ENCODE results near the gene PTPRN2. TPM values are rescaled to one million over a fixed set of nuclear protein-coding genes. Genes with fewer than 3 reads are reported as not detected.
"Not testable (repeated sequence)": the region's sequence is repeated elsewhere in the genome, so short reads cannot be mapped to it uniquely, and the experiment has no call there.

Gene PTPRN2
- total RNA-seq, 2 donors from 2014 or later = 0.35 to 0.61 TPM

- Mint-ChIP-seq H3K9me3 (no peaks in the 10 kb centered on the region), H3K36me3 (no peaks in the 10 kb centered on the region), H3K27ac (no peak overlapping the region)
- DNase-seq (ENCODE audit: low spot score in 2 of 2) = no peak
- no peak for ATAC-seq
Observed at GRCh38 chr7:158053183-158053915, 534.3 kb downstream of the PTPRN2 start.

- no peak overlapping the region for H3K27ac Mint-ChIP-seq
- no peaks in the 10 kb centered on the region for H3K36me3 Mint-ChIP-seq
- DNase-seq (ENCODE audit: low spot score in 2 of 2) = peak in 1 of 2 donors; percentile 33
- H3K9me3 Mint-ChIP-seq = no peaks in the 10 kb centered on the region
- ATAC-seq = no peak
Observed at GRCh38 chr7:158052381-158053060, 535.1 kb downstream of the PTPRN2 start.

GRCh38 chr7:158051776-158052175 lies 535.8 kb downstream of the PTPRN2 start:
- ATAC-seq (no peak), DNase-seq (ENCODE audit: low spot score in 2 of 2) (no peak)
- Mint-ChIP-seq H3K27ac (no peak overlapping the region), H3K36me3 (no peaks in the 10 kb centered on the region), H3K9me3 (no peaks in the 10 kb centered on the region)

DNA sequence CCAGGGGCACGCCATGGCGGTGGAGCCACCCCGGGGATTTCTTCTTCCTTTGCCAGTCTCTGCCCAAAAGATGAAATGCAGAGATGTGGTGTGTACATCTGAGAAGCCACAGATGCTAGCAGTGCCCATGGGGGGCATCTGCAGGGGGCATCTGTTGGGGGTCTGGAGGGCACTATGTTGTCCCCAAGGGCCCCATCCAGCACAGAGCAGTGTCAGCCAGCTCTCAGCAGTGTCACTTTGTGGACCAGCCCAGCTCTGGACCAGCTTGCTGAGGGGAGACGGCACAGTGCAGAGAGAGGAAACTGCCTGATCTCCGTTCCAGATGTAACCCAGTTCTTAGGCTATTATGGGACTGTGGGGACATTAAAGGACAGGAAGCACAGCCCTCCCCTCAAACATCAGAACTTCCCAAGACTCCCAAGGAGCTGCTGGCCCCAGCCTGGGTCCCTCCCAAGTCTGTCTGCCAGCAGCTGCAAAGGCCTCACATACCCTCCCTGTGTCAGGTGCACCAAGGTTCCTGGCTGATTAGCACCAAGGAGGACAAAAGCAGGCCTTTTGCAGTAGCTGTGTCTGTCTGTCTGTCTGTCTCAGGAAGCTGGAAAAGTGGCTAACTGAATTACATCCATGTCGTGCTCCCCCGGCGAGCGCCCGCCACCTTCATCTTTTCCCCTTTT lies 536.5 kb downstream of the PTPRN2 start:
- H3K9me3 Mint-ChIP-seq = no peaks in the 10 kb centered on the region
- DNase-seq (ENCODE audit: low spot score in 2 of 2) = peak in 1 of 2 donors; percentile 35
- no peak for ATAC-seq
- no peaks in the 10 kb centered on the region for H3K36me3 Mint-ChIP-seq
- no peak overlapping the region for H3K27ac Mint-ChIP-seq

DNA sequence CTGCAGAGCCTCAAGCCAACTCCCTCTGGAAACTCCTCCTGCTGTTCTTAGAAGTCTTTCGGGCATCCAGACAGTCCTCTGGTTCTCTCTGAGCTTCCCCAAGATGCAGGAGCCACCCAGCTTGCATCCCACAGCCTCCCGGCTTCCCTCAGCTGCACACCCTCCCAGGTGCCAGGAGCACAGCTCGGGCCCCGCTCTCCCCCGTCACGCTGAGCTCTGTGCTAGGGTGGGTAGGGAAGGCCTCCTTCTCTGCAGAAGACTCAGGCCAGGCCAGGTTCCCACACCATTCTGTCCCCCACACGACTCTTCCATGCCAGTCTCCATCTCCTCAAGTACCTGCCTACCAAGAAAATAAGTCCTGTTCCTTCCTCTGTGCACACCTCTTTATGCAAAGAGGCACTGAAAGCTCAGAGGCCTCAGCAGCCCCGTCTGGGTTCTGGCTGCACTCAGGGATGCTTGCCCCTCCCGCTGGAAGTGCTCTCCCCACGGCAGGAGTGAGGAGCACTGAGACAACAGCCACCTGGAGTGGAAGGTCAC lies 537.1 kb downstream of the PTPRN2 start:
- Mint-ChIP-seq H3K9me3 (no peaks in the 10 kb centered on the region), H3K27ac (no peak overlapping the region), H3K36me3 (no peaks in the 10 kb centered on the region)
- ATAC-seq (no peak), DNase-seq (ENCODE audit: low spot score in 2 of 2) (peak in 1 of 2 donors; percentile 34)

DNA sequence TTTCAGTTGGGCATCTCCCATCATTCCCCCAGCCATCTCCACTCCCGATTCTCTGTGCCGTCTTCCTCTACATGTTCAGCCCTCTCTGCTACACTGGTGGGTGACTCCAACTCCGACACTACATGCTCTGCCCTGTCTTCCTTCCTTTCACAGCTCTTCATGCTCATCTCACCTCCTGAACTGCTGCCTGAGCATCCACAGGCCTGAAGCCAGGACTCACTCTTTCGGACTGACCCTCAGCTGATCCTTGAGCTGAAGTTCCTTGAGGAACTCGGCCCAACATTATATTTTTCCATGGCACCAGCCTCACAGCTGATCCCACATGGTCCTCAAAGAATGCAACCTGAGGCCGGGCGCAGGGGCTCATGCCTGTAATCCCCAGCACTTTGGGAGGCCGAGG lies 538.4 kb downstream of the PTPRN2 start:
- DNase-seq (ENCODE audit: low spot score in 2 of 2) = no peak
- Mint-ChIP-seq H3K27ac (no peak overlapping the region), H3K36me3 (no peaks in the 10 kb centered on the region), H3K9me3 (no peaks in the 10 kb centered on the region)
- no peak for ATAC-seq

GRCh38 chr7:158048569-158048968 lies 539.1 kb downstream of the PTPRN2 start:
- Mint-ChIP-seq H3K9me3 (no peaks in the 10 kb centered on the region), H3K36me3 (no peaks in the 10 kb centered on the region), H3K27ac (no peak overlapping the region)
- ATAC-seq (no peak), DNase-seq (ENCODE audit: low spot score in 2 of 2) (no peak)

DNA sequence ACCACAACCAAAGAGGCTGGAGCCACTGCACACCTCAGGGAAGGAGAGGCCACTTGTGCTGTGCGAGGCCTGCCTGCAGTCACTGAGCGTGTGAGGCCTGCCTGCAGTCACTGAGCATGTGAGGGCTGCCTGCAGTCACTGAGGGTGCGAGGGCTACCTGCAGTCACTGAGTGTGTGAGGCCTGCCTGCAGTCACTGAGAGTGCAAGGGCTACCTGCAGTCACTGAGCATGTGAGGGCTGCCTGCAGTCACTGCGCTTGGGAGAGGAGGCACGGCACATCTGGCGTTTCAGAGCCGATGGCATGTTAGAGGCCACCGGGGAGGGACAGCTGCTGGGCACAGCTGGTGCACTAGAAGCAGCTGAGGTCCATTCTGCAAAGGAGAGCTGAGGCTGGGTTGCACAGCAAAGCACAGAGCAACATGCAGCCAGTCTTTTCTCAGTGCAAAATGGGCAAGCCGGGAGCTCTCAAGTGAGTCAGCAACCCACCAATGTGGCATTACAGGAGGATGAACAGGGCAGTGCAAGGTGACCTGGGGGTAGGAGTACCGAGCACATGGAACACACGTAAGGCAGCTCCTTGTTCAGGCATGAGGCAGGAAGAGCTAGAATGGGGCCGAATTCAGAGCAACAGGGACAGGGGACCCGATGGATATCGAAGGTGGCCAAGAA lies 540.1 kb downstream of the PTPRN2 start:
- no peaks in the 10 kb centered on the region for H3K36me3 Mint-ChIP-seq
- ATAC-seq = no peak
- no peaks in the 10 kb centered on the region for H3K9me3 Mint-ChIP-seq
- no peak overlapping the region for H3K27ac Mint-ChIP-seq
- no peak for DNase-seq (ENCODE audit: low spot score in 2 of 2)

GRCh38 chr7:158046246-158046645 lies 541.4 kb downstream of the PTPRN2 start:
- H3K9me3 Mint-ChIP-seq; H3K27ac Mint-ChIP-seq; ATAC-seq; DNase-seq (ENCODE audit: low spot score in 2 of 2); H3K36me3 Mint-ChIP-seq: not testable (repeated sequence)

GRCh38 chr7:158044482-158044823 lies 543.2 kb downstream of the PTPRN2 start:
- ATAC-seq (no peak), DNase-seq (ENCODE audit: low spot score in 2 of 2) (no peak)
- peaks cover 10% of the 10 kb centered on the region in 2 donors for H3K9me3 Mint-ChIP-seq
- peaks cover 10% of the 10 kb centered on the region in 2 donors for H3K36me3 Mint-ChIP-seq
- no peak overlapping the region for H3K27ac Mint-ChIP-seq

DNA sequence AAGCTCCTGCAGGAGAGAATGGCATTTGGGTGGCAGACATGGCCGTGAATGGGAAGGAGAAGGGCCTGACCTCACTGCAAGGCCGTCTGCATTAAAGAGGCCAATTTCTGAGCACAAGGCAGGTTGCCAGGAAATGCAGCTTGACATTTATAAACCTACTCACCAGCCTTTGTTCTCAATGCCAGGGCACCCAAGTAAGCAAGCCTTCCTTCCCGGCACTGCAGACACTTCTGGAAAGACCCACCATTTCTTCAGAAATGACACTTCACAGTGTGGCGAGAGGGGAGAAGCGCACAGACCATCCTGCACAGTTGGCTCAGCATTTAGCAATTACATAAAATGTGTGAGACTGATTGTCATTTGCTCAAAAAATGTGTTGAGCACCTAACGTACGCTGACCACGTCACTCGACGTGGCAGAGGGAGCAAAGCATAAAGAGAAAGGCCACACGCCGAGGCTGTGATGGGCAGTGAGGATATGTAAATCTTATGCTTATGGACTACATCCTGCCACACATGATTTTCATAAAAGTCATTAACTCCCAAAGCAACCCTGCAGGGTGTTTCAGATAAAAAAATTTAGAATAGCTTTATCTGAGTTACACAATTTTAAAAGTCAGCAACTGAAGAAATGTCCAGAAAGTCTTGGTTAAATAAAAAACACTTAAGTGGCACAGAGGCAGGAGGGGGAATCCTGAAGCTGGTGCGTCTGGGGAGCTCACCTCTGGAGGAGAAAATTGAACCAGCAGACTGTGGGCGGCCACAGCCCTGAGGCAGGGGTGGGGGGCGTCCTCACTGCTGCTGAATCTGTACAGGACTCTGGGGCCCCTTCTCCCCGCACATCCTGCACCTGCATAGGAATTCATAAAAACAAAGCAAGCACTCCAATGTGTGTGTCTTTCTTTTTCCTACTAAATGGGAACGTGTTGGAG lies 543.8 kb downstream of the PTPRN2 start:
- Mint-ChIP-seq H3K36me3 (peaks cover 10 to 15% of the 10 kb centered on the region in 2 donors), H3K9me3 (peaks cover 15% of the 10 kb centered on the region in 2 donors), H3K27ac (no peak overlapping the region)
- ATAC-seq = no peak
- no peak for DNase-seq (ENCODE audit: low spot score in 2 of 2)

- ATAC-seq = no peak
- DNase-seq (ENCODE audit: low spot score in 2 of 2) = no peak
- peaks cover 10 to 15% of the 10 kb centered on the region in 2 donors for H3K36me3 Mint-ChIP-seq
- H3K9me3 Mint-ChIP-seq = peaks cover 15 to 19% of the 10 kb centered on the region in 2 donors
- no peak overlapping the region for H3K27ac Mint-ChIP-seq
Observed at GRCh38 chr7:158042156-158042880, 545.3 kb downstream of the PTPRN2 start.

DNA sequence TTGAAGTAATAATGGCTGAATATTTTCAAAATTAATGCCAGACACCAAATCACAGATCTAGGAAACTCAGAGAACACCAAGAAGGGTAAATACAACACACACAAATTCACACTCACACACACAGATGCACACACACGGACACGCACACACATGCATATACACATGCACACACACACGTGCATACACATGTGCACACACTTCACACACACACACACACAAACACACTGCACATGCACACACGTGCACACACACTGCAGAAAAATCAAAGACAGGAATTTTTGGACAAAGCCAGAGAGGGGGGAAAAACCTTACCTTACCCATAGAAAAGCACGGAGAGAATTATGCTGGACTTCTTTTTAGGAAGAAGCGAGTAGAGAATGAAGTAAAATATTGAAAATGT lies 547.4 kb downstream of the PTPRN2 start:
- Mint-ChIP-seq H3K27ac (no peak overlapping the region), H3K36me3 (peaks cover 10 to 15% of the 10 kb centered on the region in 2 donors), H3K9me3 (peaks cover 15 to 22% of the 10 kb centered on the region in 2 donors)
- no peak for DNase-seq (ENCODE audit: low spot score in 2 of 2)
- ATAC-seq = no peak

DNA sequence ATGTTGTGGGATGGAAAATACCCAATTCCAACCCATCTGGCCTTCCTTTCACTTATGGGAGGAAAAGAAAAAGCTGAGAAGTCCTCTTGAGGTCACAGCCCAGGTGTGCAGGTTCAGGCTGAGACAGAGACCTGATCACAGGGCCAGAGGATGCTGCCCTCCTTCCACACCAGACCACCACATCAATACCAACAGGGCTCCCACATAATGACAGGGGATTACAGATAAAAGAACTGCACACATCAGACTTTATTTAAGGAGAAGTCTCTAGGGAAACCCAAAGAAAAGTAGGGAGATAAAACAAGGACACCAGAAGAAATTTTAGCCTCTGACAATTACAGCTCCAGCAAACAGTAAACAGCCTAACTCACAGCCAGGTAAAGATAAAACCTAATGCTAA lies 548.4 kb downstream of the PTPRN2 start:
- H3K9me3 Mint-ChIP-seq = peaks cover 15 to 22% of the 10 kb centered on the region in 2 donors
- ATAC-seq (no peak), DNase-seq (ENCODE audit: low spot score in 2 of 2) (no peak)
- H3K36me3 Mint-ChIP-seq = peaks cover 10 to 18% of the 10 kb centered on the region in 2 donors
- no peak overlapping the region for H3K27ac Mint-ChIP-seq

DNA sequence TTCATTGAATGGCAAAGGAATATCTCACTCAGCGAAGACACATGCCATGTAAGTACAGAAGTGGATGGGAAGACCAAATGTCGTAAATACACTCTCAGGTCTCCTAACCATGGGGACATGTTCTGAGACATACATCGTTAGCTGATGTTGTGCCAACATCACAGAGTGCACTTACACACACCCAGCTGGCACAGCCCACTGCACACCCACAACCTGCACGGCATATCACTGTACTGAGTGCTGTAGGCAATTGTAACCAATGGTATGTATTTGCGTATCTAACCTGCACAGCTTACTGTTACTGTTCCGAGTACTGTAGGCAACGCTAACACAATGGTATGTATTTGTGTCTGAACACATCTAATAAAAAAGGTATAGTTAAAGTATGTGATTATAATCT lies 550.4 kb downstream of the PTPRN2 start:
- H3K27ac Mint-ChIP-seq = no peak overlapping the region
- peaks cover 19 to 28% of the 10 kb centered on the region in 2 donors for H3K9me3 Mint-ChIP-seq
- peaks cover 19 to 38% of the 10 kb centered on the region in 2 donors for H3K36me3 Mint-ChIP-seq
- DNase-seq (ENCODE audit: low spot score in 2 of 2) = no peak
- no peak for ATAC-seq
